Large intestine (tissue), 3 donors: Measurements from ENCODE around the gene SMYD4. TPM values are rescaled to one million over a fixed set of nuclear protein-coding genes. Genes with fewer than 3 reads are reported as not detected.
"Not testable (repeated sequence)": the region's sequence is repeated elsewhere in the genome, so short reads cannot be mapped to it uniquely, and the experiment has no call there.

Source experiments
- DNase-seq, 2 donors: peaks; one replicate each; pipeline versions ENCODE4 v3.0.0 to v3.0.0-alpha.2; 2013
- H3K27ac ChIP-seq: one replicate; pipeline ENCODE4 v1.5.1; 2013; ENCODE audit warnings: low read length
- H3K27me3 ChIP-seq: 2 replicates; pipeline ENCODE4 v1.6.1; 2013; ENCODE audit warnings: low read length; ENCODE audit not compliant: control insufficient read depth, insufficient read depth
- H3K36me3 ChIP-seq: 2 replicates; pipeline ENCODE4 v1.6.1; 2013; ENCODE audit warnings: low read length; ENCODE audit not compliant: control insufficient read depth, insufficient read depth
- H3K4me1 ChIP-seq: one replicate; pipeline ENCODE4 v1.6.1; 2013; ENCODE audit warnings: low read length; ENCODE audit not compliant: control insufficient read depth, insufficient read depth
- H3K4me3 ChIP-seq: one replicate; pipeline ENCODE4 v1.5.1; 2013; ENCODE audit warnings: low read length
- H3K9me3 ChIP-seq: one replicate; pipeline ENCODE4 v1.6.1; 2013; ENCODE audit warnings: mild to moderate bottlenecking, low read depth, low read length, moderate library complexity; ENCODE audit not compliant: control insufficient read depth
- WGBS: methylation state at CpG from one replicate; pipeline ENCODE4 v1.1.5; 2013; ENCODE audit warnings: low lambda C conversion rate; ENCODE audit not compliant: insufficient coverage; 5-methylcytosine and 5-hydroxymethylcytosine counted together
- polyA plus RNA-seq: library from polyadenylated mRNA; unstranded; fragments of 120-200 nt; gene quantifications from one replicate; pipeline ENCODE4 v1.2.1, GENCODE V29; 2013

The SMYD4 gene
- polyA plus RNA-seq, 1 donor: 15.4 TPM

DNA sequence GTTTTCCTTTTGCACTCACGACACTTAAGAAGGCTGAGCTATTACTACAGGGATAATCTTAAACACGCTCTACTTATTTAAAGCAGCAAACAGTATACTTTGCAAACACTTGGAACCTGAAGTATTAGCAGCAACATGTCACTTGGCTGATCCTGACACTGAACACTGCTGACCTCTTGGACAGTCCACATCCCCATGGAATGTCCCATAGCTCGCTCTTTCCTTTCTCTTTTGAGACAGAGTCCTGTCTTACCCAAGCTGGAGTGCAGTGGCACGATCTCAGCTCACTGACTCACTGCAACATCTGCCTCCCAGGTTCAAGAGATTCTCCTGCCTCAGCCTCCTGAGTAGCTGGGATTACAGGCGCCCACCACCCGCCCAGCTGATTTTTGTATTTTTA is 26.4 kb downstream of the SMYD4 start:
- peaks cover 29% of the 10 kb centered on the region for H3K36me3 ChIP-seq
- DNase-seq: no peak
- H3K27me3 ChIP-seq: no peaks in the 10 kb centered on the region
- no CpG with 5 or more reads among the region's 6 CpGs for whole genome bisulfite sequencing
- no peaks in the 10 kb centered on the region for H3K9me3 ChIP-seq
- no peak overlapping the region for H3K4me3 ChIP-seq
- H3K27ac ChIP-seq: no peak overlapping the region
- peaks cover 15% of the 10 kb centered on the region for H3K4me1 ChIP-seq

DNA sequence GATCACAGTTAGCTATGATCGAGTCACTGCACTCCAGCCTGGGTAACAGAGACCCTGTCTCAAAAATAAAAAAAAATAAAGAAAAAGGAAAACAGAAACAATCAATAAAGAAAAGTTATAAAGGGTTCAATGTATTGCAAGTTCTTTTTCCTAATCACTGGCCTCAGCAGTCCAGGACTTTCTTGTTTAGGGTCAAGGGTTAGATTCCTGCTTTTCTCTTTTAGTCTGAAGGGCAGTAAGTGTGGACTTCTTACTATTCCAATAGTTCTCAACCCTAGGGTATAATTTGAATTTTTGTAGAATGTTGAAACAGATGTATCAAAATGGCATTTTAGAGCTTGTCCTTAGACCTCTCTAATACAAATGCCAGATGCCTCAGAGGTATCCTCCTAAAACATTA is 27.3 kb downstream of the SMYD4 start:
- no peaks in the 10 kb centered on the region for H3K27me3 ChIP-seq
- DNase-seq: no peak
- peaks cover 11% of the 10 kb centered on the region for H3K4me1 ChIP-seq
- H3K9me3 ChIP-seq: no peaks in the 10 kb centered on the region
- WGBS: no CpG with 5 or more reads among the region's 1 CpG
- H3K4me3 ChIP-seq: no peak overlapping the region
- no peak overlapping the region for H3K27ac ChIP-seq
- peaks cover 29% of the 10 kb centered on the region for H3K36me3 ChIP-seq

- Histone ChIP-seq H3K4me3 (no peak overlapping the region), H3K9me3 (no peaks in the 10 kb centered on the region), H3K27ac (no peak overlapping the region), H3K36me3 (peaks cover 29% of the 10 kb centered on the region), H3K4me1 (peaks cover 11% of the 10 kb centered on the region), H3K27me3 (no peaks in the 10 kb centered on the region)
- no peak for DNase-seq
- WGBS: no CpG with 5 or more reads among the region's 4 CpGs
These were observed 29.0 kb downstream of the SMYD4 start for GRCh38 chr17:1800712-1801111.

DNA sequence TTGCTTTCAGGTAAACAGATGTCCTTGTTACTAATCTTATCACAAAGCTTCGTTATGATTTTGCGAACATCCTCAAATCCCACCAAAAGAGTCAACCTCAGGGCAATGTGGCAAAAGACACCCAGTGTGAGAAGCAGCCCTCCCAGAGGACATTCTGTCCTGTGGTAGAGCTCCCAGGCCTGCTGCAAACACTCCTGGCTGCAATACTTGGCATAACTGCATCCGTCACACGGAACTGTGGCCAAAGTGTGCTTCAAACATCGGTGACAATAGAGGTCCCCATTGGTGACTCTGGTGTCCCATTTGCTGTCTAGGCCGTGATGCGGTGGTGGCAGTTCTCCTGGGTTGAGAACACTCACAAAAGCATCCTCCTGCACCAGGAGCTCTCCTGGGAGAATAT is 29.5 kb downstream of the SMYD4 start:
- Histone ChIP-seq H3K4me3 (no peak overlapping the region), H3K9me3 (no peaks in the 10 kb centered on the region), H3K4me1 (peaks cover 11% of the 10 kb centered on the region), H3K27ac (no peak overlapping the region), H3K27me3 (no peaks in the 10 kb centered on the region), H3K36me3 (peaks cover 29% of the 10 kb centered on the region)
- no peak for DNase-seq
- WGBS: no CpG with 5 or more reads among the region's 7 CpGs

- H3K36me3 ChIP-seq: peaks cover 19% of the 10 kb centered on the region
- H3K9me3 ChIP-seq, H3K27me3 ChIP-seq, H3K4me3 ChIP-seq: not testable (repeated sequence)
- peak; percentile 73 to 86 for DNase-seq
- WGBS: no CpG with 5 or more reads among the region's 8 CpGs
- H3K4me1 ChIP-seq: peaks cover 17% of the 10 kb centered on the region
- peak overlapping the region; percentile 89 for H3K27ac ChIP-seq
These were observed 31.9 kb downstream of the SMYD4 start for GRCh38 chr17:1797846-1798245.

GRCh38 chr17:1797323-1797722 is 32.4 kb downstream of the SMYD4 start:
- H3K4me1 ChIP-seq: peaks cover 17% of the 10 kb centered on the region
- WGBS: no CpG with 5 or more reads among the region's 3 CpGs
- H3K27ac ChIP-seq: peak overlapping the region; percentile 89
- H3K36me3 ChIP-seq: peaks cover 21% of the 10 kb centered on the region
- no peaks in the 10 kb centered on the region for H3K9me3 ChIP-seq
- H3K27me3 ChIP-seq: no peaks in the 10 kb centered on the region
- no peak overlapping the region for H3K4me3 ChIP-seq
- DNase-seq: peak in 1 of 2 donors; percentile 58

DNA sequence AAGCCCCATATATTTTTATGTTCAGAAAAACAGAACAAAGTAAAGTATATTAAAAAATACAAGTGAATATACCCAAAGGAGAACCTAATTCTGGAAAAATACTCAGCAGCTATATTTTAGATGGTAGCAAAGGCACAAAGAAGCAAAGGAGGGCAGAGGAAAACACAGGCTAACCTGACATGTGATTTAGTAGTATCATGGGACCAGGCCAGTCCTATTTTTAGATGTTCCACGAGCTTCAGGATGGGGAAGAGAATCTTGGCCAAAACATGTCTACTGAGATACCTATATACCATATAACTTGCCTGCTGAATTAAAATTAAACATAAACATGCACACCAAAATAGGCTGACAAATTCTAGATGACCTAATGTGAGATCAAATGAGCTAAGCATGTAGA is 32.9 kb downstream of the SMYD4 start:
- peaks cover 17% of the 10 kb centered on the region for H3K4me1 ChIP-seq
- H3K4me3 ChIP-seq: no peak overlapping the region
- no peaks in the 10 kb centered on the region for H3K27me3 ChIP-seq
- DNase-seq: peak in 1 of 2 donors; percentile 21
- WGBS: no CpG with 5 or more reads among the region's 1 CpG
- no peaks in the 10 kb centered on the region for H3K9me3 ChIP-seq
- peaks cover 18% of the 10 kb centered on the region for H3K36me3 ChIP-seq
- H3K27ac ChIP-seq: peak overlapping the region; percentile 89

- DNase-seq: peak in 1 of 2 donors; percentile 61
- no CpG with 5 or more reads among the region's 1 CpG for WGBS
- Histone ChIP-seq H3K9me3 (no peaks in the 10 kb centered on the region), H3K36me3 (peaks cover 2% of the 10 kb centered on the region), H3K27me3 (no peaks in the 10 kb centered on the region), H3K27ac (peak overlapping the region; percentile 10), H3K4me3 (no peak overlapping the region), H3K4me1 (peaks cover 15% of the 10 kb centered on the region)
These were observed 36.3 kb downstream of the SMYD4 start for GRCh38 chr17:1793447-1793806.

DNA sequence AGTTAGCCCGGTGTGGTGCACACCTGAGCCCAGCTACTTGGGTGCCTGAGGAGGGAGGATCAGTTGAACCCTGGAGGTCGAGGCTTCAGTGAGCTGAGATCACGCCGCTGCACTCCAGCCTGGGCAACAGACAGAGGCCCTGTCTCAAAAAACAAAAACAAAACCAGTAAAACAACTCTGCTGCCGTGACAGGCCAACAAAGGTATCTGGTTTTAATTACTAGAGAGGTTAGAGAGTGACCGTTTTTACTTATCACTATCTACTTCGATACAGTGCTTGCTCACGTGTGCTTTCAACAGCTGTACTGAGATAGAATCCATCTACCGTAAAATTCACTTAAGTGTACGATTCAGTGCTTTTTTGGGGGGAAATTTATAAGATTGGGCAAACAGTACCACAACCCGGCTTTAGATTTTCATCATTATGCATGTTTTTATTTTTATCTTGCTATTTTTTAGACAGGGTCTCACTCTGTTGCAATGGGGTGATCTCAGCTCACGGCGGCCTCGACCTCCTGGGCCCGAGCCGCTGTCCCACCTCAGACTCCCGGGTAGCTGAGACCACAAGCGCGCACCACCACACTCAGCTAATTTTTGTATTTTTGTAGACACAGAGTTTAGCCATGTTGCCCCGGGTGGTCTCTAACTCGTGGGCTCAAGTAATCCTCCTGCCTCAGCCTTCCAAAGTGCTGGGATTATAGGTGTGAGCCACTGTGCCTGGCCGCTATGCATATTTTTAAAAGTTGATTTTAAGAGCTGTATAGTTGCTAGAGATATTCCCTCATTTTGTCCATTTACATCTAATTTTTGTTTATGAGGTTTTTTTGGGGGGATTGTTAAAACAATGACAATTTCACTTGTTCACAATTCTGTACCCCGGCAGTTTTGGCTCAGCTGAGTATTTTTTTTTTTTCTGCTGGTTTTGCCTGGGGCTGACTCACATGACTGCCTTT is 36.9 kb downstream of the SMYD4 start:
- Histone ChIP-seq H3K27ac (peak overlapping the region; percentile 10), H3K9me3 (no peaks in the 10 kb centered on the region), H3K27me3 (no peaks in the 10 kb centered on the region), H3K4me1 (peaks cover 14% of the 10 kb centered on the region), H3K4me3 (no peak overlapping the region), H3K36me3 (peaks cover 2% of the 10 kb centered on the region)
- WGBS: 63% methylated on average over 4 of the region's 23 CpGs
- DNase-seq: no peak

- Histone ChIP-seq H3K27me3 (no peaks in the 10 kb centered on the region), H3K36me3 (peaks cover 19% of the 10 kb centered on the region), H3K4me1 (peaks cover 29% of the 10 kb centered on the region), H3K4me3 (no peak overlapping the region), H3K9me3 (no peaks in the 10 kb centered on the region), H3K27ac (no peak overlapping the region)
- 100% methylated on average over 1 of the region's 5 CpGs for WGBS
- no peak for DNase-seq
These were observed 39.8 kb downstream of the SMYD4 start for GRCh38 chr17:1789936-1790335.
